ENCODE measurements around the gene PHACTR1.

PHACTR1 gene

DNA sequence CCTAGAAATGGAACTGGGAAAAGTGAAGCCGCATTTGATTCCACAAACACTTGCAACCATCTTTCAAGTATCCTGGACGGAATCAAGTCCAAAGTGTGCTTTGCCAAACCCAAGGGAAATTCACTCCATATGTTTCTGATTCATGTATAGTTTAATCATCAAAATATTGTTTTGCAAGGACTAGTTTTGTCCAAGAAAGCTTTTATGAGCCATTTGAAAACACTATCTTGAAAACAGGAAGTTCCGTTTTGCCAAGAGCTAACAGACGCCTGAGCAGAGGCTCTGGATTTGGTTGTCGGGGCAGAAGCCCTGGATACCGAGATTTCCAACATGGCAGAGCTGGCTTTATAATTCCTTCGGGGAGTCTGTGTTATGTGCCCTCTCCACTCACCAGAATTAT is 251.1 kb downstream of the PHACTR1 start:
- H3K36me3 ChIP-seq (ENCODE audit: insufficient read depth, low read length) = no peaks in the 10 kb centered on the region
- no peak overlapping the region for H2AFZ ChIP-seq (ENCODE audit: low read depth, low read length)
- H3K9me3 ChIP-seq (ENCODE audit: low read length) = no peaks in the 10 kb centered on the region
- no peaks in the 10 kb centered on the region for H3K4me1 ChIP-seq (ENCODE audit: insufficient read depth, low read length)
- H3K4me3 ChIP-seq (ENCODE audit: low read length) = no peak overlapping the region
- H3K27me3 ChIP-seq (ENCODE audit: insufficient read depth, low read length) = no peaks in the 10 kb centered on the region

DNA sequence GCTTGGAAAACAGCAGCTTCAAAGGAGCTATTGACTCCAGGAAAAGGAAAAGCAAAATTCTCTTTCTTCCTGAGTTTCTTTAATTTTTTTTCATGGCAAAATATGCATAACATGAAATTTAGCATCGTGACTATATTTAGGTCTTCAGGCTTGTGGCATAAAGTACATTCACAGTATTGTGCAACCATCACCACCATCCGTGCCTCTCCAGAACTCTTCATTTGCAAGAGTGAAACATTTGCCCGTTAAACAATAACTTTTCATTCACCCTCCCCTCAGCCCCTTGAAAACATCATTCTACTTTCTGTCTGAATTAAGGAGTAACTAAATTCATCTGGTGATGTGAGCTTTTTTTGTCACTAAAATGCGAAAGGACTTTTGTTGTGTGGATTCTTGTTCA is 251.7 kb downstream of the PHACTR1 start:
- H3K4me1 ChIP-seq (ENCODE audit: insufficient read depth, low read length) = no peaks in the 10 kb centered on the region
- H3K9me3 ChIP-seq (ENCODE audit: low read length) = no peaks in the 10 kb centered on the region
- H2AFZ ChIP-seq (ENCODE audit: low read depth, low read length) = no peak overlapping the region
- H3K4me3 ChIP-seq (ENCODE audit: low read length) = no peak overlapping the region
- no peaks in the 10 kb centered on the region for H3K27me3 ChIP-seq (ENCODE audit: insufficient read depth, low read length)
- no peaks in the 10 kb centered on the region for H3K36me3 ChIP-seq (ENCODE audit: insufficient read depth, low read length)

DNA sequence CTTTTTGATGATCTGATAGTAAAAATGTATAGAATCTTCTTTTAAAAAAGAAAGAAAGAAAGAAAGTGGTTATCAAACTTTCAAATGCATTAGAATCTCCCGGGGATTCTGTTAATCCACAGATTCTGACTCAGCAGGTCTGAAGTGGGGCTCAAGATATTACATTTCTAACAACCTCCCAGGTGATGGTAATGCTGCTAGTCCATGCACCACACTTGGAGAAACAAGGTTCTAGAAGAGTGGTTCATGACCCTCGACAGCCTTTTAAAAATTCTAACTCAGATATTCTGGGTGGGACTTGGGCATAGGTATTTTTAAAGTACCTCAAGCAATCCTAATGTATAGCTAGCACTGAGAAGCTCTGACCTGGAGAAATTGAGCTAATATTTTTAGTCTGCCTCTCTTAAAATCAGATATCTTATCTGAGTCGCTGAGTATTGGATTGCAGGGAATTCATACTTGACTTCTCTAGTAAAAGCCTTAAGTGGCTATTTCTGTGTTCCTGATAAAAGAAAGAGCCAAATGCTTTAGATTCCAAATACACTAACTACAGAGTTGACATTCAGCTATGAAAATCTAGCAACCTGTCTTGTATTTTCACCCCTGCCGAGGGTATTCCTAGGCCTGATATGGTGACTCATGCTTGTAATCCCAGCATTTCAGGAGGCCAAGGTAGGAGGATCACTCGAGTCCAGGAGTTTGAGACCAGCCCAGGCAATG is 252.4 kb downstream of the PHACTR1 start:
- H2AFZ ChIP-seq (ENCODE audit: low read depth, low read length) = no peak overlapping the region
- H3K27me3 ChIP-seq (ENCODE audit: insufficient read depth, low read length) = no peaks in the 10 kb centered on the region
- H3K4me3 ChIP-seq (ENCODE audit: low read length) = no peak overlapping the region
- no peaks in the 10 kb centered on the region for H3K4me1 ChIP-seq (ENCODE audit: insufficient read depth, low read length)
- H3K9me3 ChIP-seq (ENCODE audit: low read length) = no peaks in the 10 kb centered on the region
- no peaks in the 10 kb centered on the region for H3K36me3 ChIP-seq (ENCODE audit: insufficient read depth, low read length)

DNA sequence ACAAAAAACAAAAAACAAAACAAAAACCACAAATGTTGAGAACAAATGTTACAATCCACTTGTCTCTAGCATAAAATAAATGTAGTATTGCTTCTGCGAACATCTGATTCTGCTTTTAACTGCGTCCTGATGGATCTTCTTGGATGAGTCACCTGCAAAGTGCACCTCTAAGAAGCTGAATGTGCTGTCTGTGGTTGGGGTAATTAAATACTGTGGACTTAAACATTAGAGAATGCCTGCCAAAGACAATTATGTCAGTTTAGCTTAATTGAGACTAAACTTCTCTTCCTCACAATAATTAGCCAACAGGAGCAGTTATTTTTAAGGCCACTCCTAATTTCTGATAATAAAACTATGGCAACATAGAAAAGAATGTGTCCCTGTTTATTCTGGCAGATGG is 253.4 kb downstream of the PHACTR1 start:
- H2AFZ ChIP-seq (ENCODE audit: low read depth, low read length) = no peak overlapping the region
- H3K36me3 ChIP-seq (ENCODE audit: insufficient read depth, low read length) = no peaks in the 10 kb centered on the region
- H3K4me3 ChIP-seq (ENCODE audit: low read length) = no peak overlapping the region
- H3K4me1 ChIP-seq (ENCODE audit: insufficient read depth, low read length) = no peaks in the 10 kb centered on the region
- no peaks in the 10 kb centered on the region for H3K27me3 ChIP-seq (ENCODE audit: insufficient read depth, low read length)
- H3K9me3 ChIP-seq (ENCODE audit: low read length) = no peaks in the 10 kb centered on the region

DNA sequence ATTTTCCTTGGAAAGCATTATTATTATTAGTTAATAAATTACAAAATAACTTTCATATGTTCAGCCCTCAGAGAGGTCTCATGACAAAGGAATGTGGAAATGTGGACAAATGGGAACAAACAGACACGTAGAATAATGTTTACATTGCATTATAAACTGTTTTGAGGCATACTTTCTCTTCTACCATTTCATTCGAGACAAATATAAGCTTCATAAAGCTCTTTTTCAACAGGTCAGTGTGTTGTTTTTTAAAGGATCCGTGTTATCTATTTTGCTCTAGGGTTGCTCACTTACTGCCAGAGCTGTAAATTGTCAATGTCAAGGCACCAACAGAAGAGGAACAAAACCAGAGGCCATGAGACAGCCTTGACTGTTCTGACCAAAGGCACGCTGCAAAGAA is 256.8 kb downstream of the PHACTR1 start:
- no peaks in the 10 kb centered on the region for H3K9me3 ChIP-seq (ENCODE audit: low read length)
- no peak overlapping the region for H2AFZ ChIP-seq (ENCODE audit: low read depth, low read length)
- no peaks in the 10 kb centered on the region for H3K36me3 ChIP-seq (ENCODE audit: insufficient read depth, low read length)
- H3K4me3 ChIP-seq (ENCODE audit: low read length) = no peak overlapping the region
- no peaks in the 10 kb centered on the region for H3K27me3 ChIP-seq (ENCODE audit: insufficient read depth, low read length)
- no peaks in the 10 kb centered on the region for H3K4me1 ChIP-seq (ENCODE audit: insufficient read depth, low read length)

DNA sequence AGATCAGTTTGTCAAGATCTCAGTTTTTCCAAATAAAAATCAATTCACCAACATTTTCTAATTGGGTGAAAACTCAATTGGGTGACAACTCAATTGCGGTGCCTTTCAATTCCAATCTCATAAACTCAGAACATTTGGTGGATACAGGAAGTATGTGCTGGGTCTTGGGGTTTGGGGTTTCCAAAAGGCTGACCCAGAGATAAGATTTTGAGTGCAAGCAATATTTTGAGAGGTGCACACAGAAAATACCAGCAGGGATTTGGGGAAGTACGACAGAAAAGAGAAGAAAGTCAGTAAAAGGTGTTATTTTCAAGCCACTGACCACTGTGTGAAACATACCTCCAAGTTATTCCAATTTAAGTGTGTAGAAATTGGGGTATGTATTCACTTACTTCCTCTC is 258.0 kb downstream of the PHACTR1 start:
- no peaks in the 10 kb centered on the region for H3K36me3 ChIP-seq (ENCODE audit: insufficient read depth, low read length)
- H3K9me3 ChIP-seq (ENCODE audit: low read length) = no peaks in the 10 kb centered on the region
- no peak overlapping the region for H3K4me3 ChIP-seq (ENCODE audit: low read length)
- no peak overlapping the region for H2AFZ ChIP-seq (ENCODE audit: low read depth, low read length)
- H3K4me1 ChIP-seq (ENCODE audit: insufficient read depth, low read length) = no peaks in the 10 kb centered on the region
- H3K27me3 ChIP-seq (ENCODE audit: insufficient read depth, low read length) = no peaks in the 10 kb centered on the region

DNA sequence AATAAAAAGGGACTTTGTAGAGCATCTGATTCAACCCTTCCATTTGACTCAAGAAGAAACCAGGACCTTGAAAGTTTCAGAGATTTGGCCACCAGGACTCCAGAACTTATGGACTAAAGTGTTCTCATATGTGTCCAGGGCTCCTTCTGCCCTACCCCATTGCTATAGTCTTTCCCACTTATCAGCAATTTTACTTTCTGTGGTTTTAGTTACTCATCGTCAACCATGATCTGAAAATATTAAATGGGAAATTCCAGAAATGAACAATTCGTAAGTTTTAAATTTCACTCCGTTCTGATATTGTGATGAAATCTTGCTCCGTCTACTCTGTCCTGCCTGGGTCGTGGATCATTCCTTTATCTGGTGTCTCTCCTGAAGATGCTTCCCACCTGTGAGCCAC is 259.8 kb downstream of the PHACTR1 start:
- no peaks in the 10 kb centered on the region for H3K36me3 ChIP-seq (ENCODE audit: insufficient read depth, low read length)
- H3K4me3 ChIP-seq (ENCODE audit: low read length) = no peak overlapping the region
- no peaks in the 10 kb centered on the region for H3K27me3 ChIP-seq (ENCODE audit: insufficient read depth, low read length)
- no peaks in the 10 kb centered on the region for H3K4me1 ChIP-seq (ENCODE audit: insufficient read depth, low read length)
- H3K9me3 ChIP-seq (ENCODE audit: low read length) = no peaks in the 10 kb centered on the region
- H2AFZ ChIP-seq (ENCODE audit: low read depth, low read length) = no peak overlapping the region

DNA sequence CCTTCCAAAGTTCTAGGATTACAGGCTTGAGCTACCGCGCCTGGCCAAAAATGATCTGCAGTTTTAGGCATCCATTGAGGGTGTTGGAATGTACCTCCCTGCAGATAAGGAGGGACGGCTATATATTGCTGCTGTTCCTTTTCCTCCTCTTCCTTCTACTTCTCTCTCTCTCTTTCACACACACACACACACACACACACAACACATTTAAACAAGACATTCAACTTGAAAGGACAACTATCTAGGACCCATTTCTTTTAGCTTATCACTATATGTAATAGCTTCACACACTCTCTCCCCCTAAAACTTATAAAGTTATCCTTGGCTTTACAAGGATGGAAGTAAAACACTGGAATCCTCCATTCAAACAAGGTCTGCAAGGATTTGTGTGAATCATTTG is 260.6 kb downstream of the PHACTR1 start:
- H3K4me3 ChIP-seq (ENCODE audit: low read length) = no peak overlapping the region
- no peaks in the 10 kb centered on the region for H3K36me3 ChIP-seq (ENCODE audit: insufficient read depth, low read length)
- no peaks in the 10 kb centered on the region for H3K4me1 ChIP-seq (ENCODE audit: insufficient read depth, low read length)
- no peaks in the 10 kb centered on the region for H3K27me3 ChIP-seq (ENCODE audit: insufficient read depth, low read length)
- H3K9me3 ChIP-seq (ENCODE audit: low read length) = no peaks in the 10 kb centered on the region
- no peak overlapping the region for H2AFZ ChIP-seq (ENCODE audit: low read depth, low read length)

DNA sequence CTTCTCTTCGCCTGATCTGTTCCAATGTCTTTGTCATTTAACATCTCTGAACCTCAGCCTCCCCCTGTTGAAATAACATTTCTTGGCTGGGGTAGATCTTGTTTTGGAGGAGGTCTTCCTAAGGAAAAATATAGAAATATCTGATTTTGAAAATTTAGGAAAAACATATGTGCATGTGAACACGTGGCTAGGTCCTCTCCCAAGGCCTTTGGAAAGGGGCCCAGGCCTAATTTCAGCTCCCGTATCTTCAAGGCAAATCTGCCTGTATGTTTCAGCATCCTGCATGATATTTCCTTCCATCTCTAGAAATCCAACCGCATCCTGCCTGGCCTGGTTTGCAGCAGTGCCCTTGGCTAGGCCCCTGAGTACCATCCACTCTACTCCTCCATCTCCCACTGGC is 261.2 kb downstream of the PHACTR1 start:
- H3K9me3 ChIP-seq (ENCODE audit: low read length) = no peaks in the 10 kb centered on the region

DNA sequence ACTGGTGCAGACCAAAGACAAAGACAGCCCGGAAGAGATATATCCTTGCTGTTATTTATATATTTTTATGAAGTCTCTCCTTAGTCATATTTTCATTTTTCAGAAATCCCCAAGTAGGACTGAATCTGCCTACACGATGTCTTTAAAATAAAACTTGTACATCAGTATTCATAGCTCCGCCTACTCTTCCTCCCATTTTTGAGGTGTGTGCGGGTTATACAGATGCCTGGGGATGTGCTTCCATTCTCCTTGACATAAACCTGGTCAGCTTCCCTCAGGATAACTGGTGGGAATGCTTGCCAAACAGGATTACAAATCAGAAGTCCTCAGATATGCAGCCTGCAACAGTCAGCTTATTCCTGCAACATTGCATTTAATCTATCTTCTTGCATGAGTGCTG is 264.2 kb downstream of the PHACTR1 start:
- Histone ChIP-seq H2AFZ (ENCODE audit: low read depth, low read length) (no peak overlapping the region), H3K36me3 (ENCODE audit: insufficient read depth, low read length) (no peaks in the 10 kb centered on the region), H3K4me3 (ENCODE audit: low read length) (no peak overlapping the region), H3K4me1 (ENCODE audit: insufficient read depth, low read length) (no peaks in the 10 kb centered on the region), H3K9me3 (ENCODE audit: low read length) (no peaks in the 10 kb centered on the region), H3K27me3 (ENCODE audit: insufficient read depth, low read length) (no peaks in the 10 kb centered on the region)

More for the DNA sequence above, 261.2 kb downstream of the PHACTR1 start:
- H2AFZ ChIP-seq (ENCODE audit: low read depth, low read length) = no peak overlapping the region
- no peak overlapping the region for H3K4me3 ChIP-seq (ENCODE audit: low read length)
- no peaks in the 10 kb centered on the region for H3K27me3 ChIP-seq (ENCODE audit: insufficient read depth, low read length)
- no peaks in the 10 kb centered on the region for H3K36me3 ChIP-seq (ENCODE audit: insufficient read depth, low read length)
- no peaks in the 10 kb centered on the region for H3K4me1 ChIP-seq (ENCODE audit: insufficient read depth, low read length)

DNA sequence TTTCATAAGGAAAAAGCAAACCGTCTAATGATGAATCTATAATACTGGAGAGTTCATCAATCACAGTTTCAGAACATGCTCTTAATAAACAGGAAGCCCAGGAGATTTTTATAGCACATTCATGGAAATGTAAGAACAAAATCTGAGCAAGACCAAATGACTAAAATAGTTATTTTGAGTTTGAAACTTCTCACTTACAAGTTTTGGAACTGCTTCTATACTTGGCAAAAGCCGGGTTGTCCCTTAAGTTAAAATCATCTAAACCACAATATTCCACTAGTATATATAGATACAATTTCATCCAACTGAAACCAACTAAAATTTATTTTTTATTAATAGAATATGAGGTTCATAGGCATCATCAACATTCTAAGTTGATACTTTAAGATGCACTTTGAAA is 268.2 kb downstream of the PHACTR1 start:
- no peak overlapping the region for H2AFZ ChIP-seq (ENCODE audit: low read depth, low read length)
- H3K36me3 ChIP-seq (ENCODE audit: insufficient read depth, low read length) = no peaks in the 10 kb centered on the region
- H3K27me3 ChIP-seq (ENCODE audit: insufficient read depth, low read length) = no peaks in the 10 kb centered on the region
- H3K4me3 ChIP-seq (ENCODE audit: low read length) = no peak overlapping the region
- no peaks in the 10 kb centered on the region for H3K4me1 ChIP-seq (ENCODE audit: insufficient read depth, low read length)
- no peaks in the 10 kb centered on the region for H3K9me3 ChIP-seq (ENCODE audit: low read length)

DNA sequence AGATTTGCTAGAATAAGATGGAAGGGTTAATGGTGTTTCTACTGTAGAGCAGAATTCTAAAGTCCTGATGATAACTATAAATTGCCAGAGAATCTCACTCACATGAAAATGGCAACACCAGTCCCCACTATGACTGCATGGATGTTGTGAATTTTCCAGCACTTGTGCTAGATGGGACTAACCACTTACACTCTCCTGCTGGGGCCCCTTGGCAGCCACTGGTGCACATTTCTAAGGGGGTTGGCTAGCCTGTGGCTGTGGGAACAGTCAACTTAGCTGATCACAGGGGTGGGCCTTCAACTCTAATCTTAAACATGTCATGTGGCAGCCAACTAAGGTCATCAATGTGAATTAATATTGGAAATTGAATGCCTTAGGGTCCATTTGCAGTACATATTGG is 271.2 kb downstream of the PHACTR1 start:
- Histone ChIP-seq H3K27me3 (ENCODE audit: insufficient read depth, low read length) (no peaks in the 10 kb centered on the region), H3K4me1 (ENCODE audit: insufficient read depth, low read length) (no peaks in the 10 kb centered on the region), H3K36me3 (ENCODE audit: insufficient read depth, low read length) (no peaks in the 10 kb centered on the region), H3K9me3 (ENCODE audit: low read length) (no peaks in the 10 kb centered on the region), H2AFZ (ENCODE audit: low read depth, low read length) (no peak overlapping the region), H3K4me3 (ENCODE audit: low read length) (no peak overlapping the region)

DNA sequence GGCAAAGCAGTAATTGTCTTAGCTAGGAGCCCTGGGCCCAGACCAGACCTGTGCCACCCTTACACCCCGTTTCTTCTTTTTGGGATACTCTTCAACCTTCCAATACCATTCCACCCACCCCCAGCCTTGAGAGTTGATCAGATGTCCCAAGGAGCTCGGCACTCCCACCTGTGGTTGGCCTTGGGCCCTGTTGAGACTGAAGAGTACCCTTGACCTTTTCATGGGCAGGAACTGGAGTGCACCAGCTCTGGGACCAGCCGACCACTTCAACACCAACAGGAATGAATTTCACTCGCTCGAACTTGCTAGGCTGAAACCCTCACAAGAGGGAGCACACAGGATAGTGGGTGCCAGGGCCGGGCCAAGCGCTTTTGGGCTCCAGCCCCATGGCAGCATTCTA is 273.6 kb downstream of the PHACTR1 start:
- Histone ChIP-seq H3K27me3 (ENCODE audit: insufficient read depth, low read length) (no peaks in the 10 kb centered on the region), H3K4me1 (ENCODE audit: insufficient read depth, low read length) (no peaks in the 10 kb centered on the region), H3K36me3 (ENCODE audit: insufficient read depth, low read length) (no peaks in the 10 kb centered on the region), H3K9me3 (ENCODE audit: low read length) (no peaks in the 10 kb centered on the region), H2AFZ (ENCODE audit: low read depth, low read length) (no peak overlapping the region), H3K4me3 (ENCODE audit: low read length) (no peak overlapping the region)

DNA sequence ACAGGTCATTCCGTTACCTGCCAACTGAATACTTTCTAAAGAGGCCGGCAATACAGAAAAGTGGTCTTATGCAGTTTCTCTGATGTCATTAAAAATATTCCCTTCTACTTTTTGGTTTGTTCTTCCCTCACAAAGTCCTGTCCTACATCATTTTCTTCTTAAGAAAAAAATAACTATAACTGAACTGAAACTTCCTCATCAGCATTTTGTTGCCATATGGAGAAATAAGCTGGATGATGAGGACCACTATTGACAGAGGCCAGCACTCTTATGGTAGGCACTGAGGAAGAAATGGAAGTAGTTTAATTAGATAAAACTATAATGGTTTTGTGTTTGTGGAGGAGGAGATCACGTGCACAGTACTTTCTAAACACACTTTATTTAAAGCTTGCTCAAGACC is 274.9 kb downstream of the PHACTR1 start:
- Histone ChIP-seq H3K4me3 (ENCODE audit: low read length) (no peak overlapping the region), H3K9me3 (ENCODE audit: low read length) (no peaks in the 10 kb centered on the region), H3K27me3 (ENCODE audit: insufficient read depth, low read length) (no peaks in the 10 kb centered on the region)

More for the DNA sequence above, 274.9 kb downstream of the PHACTR1 start:
- Histone ChIP-seq H3K4me1 (ENCODE audit: insufficient read depth, low read length) (no peaks in the 10 kb centered on the region), H2AFZ (ENCODE audit: low read depth, low read length) (no peak overlapping the region), H3K36me3 (ENCODE audit: insufficient read depth, low read length) (no peaks in the 10 kb centered on the region)

All from neuron (in vitro differentiated cells).